ENCODE measurements around the gene SLC24A3. TPM values are rescaled to one million over a fixed set of nuclear protein-coding genes. Genes with fewer than 3 reads are reported as not detected.
A peak's percentile ranks its signal among the peaks of the same experiment; 100 is the strongest.

SLC24A3 gene
- total RNA-seq, 4 donors from 2014 or later = 4.2 to 6.4 (median 5.6) TPM

GRCh38 chr20:19211252-19211651 is 1.2 kb upstream of the SLC24A3 start:
- Histone ChIP-seq H3K36me3 (no peaks in the 10 kb centered on the region), H3K9me3 (no peaks in the 10 kb centered on the region), H3K27me3 (peaks cover 14% of the 10 kb centered on the region), H3K4me1 (peaks cover 30% of the 10 kb centered on the region), H3K27ac (peak overlapping the region; percentile 59), H3K4me3 (peak overlapping the region; percentile 66)
- 49% methylated on average over 4 of the region's 5 CpGs for WGBS
- no peak for DNase-seq (ENCODE audit: low spot score in 2 of 2)
- no peak for TF ChIP-seq EP300 (IDR thresholded peaks at IDR 0.05)
- TF ChIP-seq POLR2AphosphoS5 (IDR thresholded peaks at IDR 0.05) = no peak
- TF ChIP-seq POLR2A (IDR thresholded peaks at IDR 0.05) = no peak
- TF ChIP-seq CTCF (IDR thresholded peaks at IDR 0.05) = no peak

GRCh38 chr20:19211661-19212468 is 577 bp upstream of the SLC24A3 start:
- no peak for TF ChIP-seq POLR2A (IDR thresholded peaks at IDR 0.05)
- no peak for TF ChIP-seq CTCF (IDR thresholded peaks at IDR 0.05)
- no peak for TF ChIP-seq EP300 (IDR thresholded peaks at IDR 0.05)
- no peak for TF ChIP-seq POLR2AphosphoS5 (IDR thresholded peaks at IDR 0.05)
- no peak for DNase-seq (ENCODE audit: low spot score in 2 of 2)
- Histone ChIP-seq H3K27me3 (peaks cover 14% of the 10 kb centered on the region), H3K27ac (peak overlapping the region; percentile 59), H3K4me3 (peak overlapping the region; percentile 66), H3K36me3 (no peaks in the 10 kb centered on the region), H3K4me1 (peaks cover 30% of the 10 kb centered on the region), H3K9me3 (no peaks in the 10 kb centered on the region)
- WGBS = 1% methylated on average over 22 of the region's 66 CpGs

- peak; percentile 78 to 88 for DNase-seq (ENCODE audit: low spot score in 2 of 2)
Measured at GRCh38 chr20:19212821-19213502, 520 bp downstream of the SLC24A3 start.

GRCh38 chr20:19213946-19214490 is 1.6 kb downstream of the SLC24A3 start:
- WGBS = 59% methylated on average over 11 of the region's 11 CpGs
- no peak for DNase-seq (ENCODE audit: low spot score in 2 of 2)
- Histone ChIP-seq H3K27ac (no peak overlapping the region), H3K36me3 (no peaks in the 10 kb centered on the region), H3K9me3 (no peaks in the 10 kb centered on the region), H3K4me1 (peaks cover 30% of the 10 kb centered on the region), H3K4me3 (peak overlapping the region; percentile 66), H3K27me3 (peaks cover 14% of the 10 kb centered on the region)
- TF ChIP-seq POLR2A (IDR thresholded peaks at IDR 0.05) (no peak), CTCF (IDR thresholded peaks at IDR 0.05) (no peak)

More at GRCh38 chr20:19212821-19213502, 520 bp downstream of the SLC24A3 start:
- H3K27me3 ChIP-seq = peaks cover 14% of the 10 kb centered on the region
- peak overlapping the region; percentile 59 for H3K27ac ChIP-seq
- no peaks in the 10 kb centered on the region for H3K36me3 ChIP-seq
- no peaks in the 10 kb centered on the region for H3K9me3 ChIP-seq
- peak overlapping the region; percentile 66 for H3K4me3 ChIP-seq
- peaks cover 30% of the 10 kb centered on the region for H3K4me1 ChIP-seq
- TF ChIP-seq POLR2A (IDR thresholded peaks at IDR 0.05) (no peak), CTCF (IDR thresholded peaks at IDR 0.05) (peak in 1 of 2 donors; percentile 68), POLR2AphosphoS5 (IDR thresholded peaks at IDR 0.05) (peak in 1 of 3 donors; percentile 4), EP300 (IDR thresholded peaks at IDR 0.05) (no peak)
- WGBS = 8% methylated on average over 15 of the region's 58 CpGs

- H3K27me3 ChIP-seq = peaks cover 2% of the 10 kb centered on the region
- no peak overlapping the region for H3K4me3 ChIP-seq
- WGBS = 89% methylated on average over 2 of the region's 2 CpGs
- no peak overlapping the region for H3K27ac ChIP-seq
- no peak for DNase-seq (ENCODE audit: low spot score in 2 of 2)
- TF ChIP-seq POLR2AphosphoS5 (IDR thresholded peaks at IDR 0.05) (no peak), CTCF (IDR thresholded peaks at IDR 0.05) (no peak), EP300 (IDR thresholded peaks at IDR 0.05) (no peak), POLR2A (IDR thresholded peaks at IDR 0.05) (no peak)
- no peaks in the 10 kb centered on the region for H3K36me3 ChIP-seq
- no peaks in the 10 kb centered on the region for H3K9me3 ChIP-seq
- H3K4me1 ChIP-seq = peaks cover 4% of the 10 kb centered on the region
Measured at GRCh38 chr20:19218411-19218810, 6.0 kb downstream of the SLC24A3 start.

Data from suprapubic skin (tissue), 4 donors.